Right lobe of liver (tissue), 6 donors: ENCODE measurements around the gene ABHD12. TPM values are rescaled to one million over a fixed set of nuclear protein-coding genes. Genes with fewer than 3 reads are reported as not detected.

ENCODE experiments used
- ATAC-seq, 4 donors: fragments of 200-7000 bp; cut with Tn5 transposase; one replicate each; pipeline ENCODE4 v1.9.1; 2020; ENCODE audit warnings: mild to moderate bottlenecking in 4 of 4, moderate library complexity in 4 of 4
- DNase-seq, 3 donors: peaks; one replicate each; pipeline ENCODE4 v3.0.0-alpha.2; 2020
- H3K27ac ChIP-seq, 3 donors: fragments of 200-600 bp; one replicate each; pipeline ENCODE4 v1.8.0; 2022
- H3K27me3 ChIP-seq, 2 donors: fragments of 200-600 bp; one replicate each; pipeline ENCODE4 v1.8.0; 2022
- H3K36me3 ChIP-seq, 4 donors: fragments of 200-600 bp; sonication (generic) in 1 of 4; one replicate each; pipeline versions ENCODE4 v1.5.1 to v1.8.0; 2017 to 2022; ENCODE audit warnings: control low read depth in 1 of 4
- H3K4me1 ChIP-seq, 4 donors: fragments of 200-600 bp; sonication (generic) in 1 of 4; one replicate each; pipeline versions ENCODE4 v1.5.1 to v1.8.0; 2017 to 2022; ENCODE audit warnings: control low read depth in 1 of 4
- H3K4me3 ChIP-seq, 3 donors: fragments of 200-600 bp; one replicate each; pipeline ENCODE4 v1.8.0; 2022
- H3K9me3 ChIP-seq, 4 donors: fragments of 200-600 bp; sonication (generic) in 1 of 4; one replicate each; pipeline versions ENCODE4 v1.5.1 to v1.8.0; 2017 to 2022; ENCODE audit warnings: control low read depth in 1 of 4
- CTCF ChIP-seq, 4 donors: fragments of 200-600 bp in 3 of 4; fragments of 450-650 bp in 1 of 4; IDR thresholded peaks; one replicate each; pipeline versions ENCODE4 v1.5.1 to v1.8.0; 2016 to 2022; ENCODE audit warnings: antibody characterized with exemption in 4 of 4, mild to moderate bottlenecking in 2 of 4
- POLR2A ChIP-seq: fragments of 450-650 bp; IDR thresholded peaks from one replicate; pipeline ENCODE4 v1.6.1; 2017; ENCODE audit warnings: antibody characterized with exemption, mild to moderate bottlenecking
- WGBS: methylation state at CpG from one replicate; pipeline ENCODE4 v1.1.6; 2018; ENCODE audit warnings: low coverage, low lambda C conversion rate; ENCODE audit not compliant: insufficient coverage; ENCODE audit errors: missing lambda C conversion rate; 5-methylcytosine and 5-hydroxymethylcytosine counted together
- intact Hi-C, 2 donors: fragments of 100-400 bp; cut with DNase I; formaldehyde crosslinking; loops; one replicate each; pipeline versions ENCODE4 v1.11.2 to v1.14.1; 2022
- total RNA-seq, 6 experiments: library from RNA; depleted of rRNA in 2 of 6; stranded (reverse); fragments of >200 nt in 2 of 6; fragmentation: NEBNext Ultra II Directional in 3 of 6; extraction: Animal tissue kit (Norgen Biotek cat#: 25700) in 3 of 6; gene quantifications; one replicate each; pipeline versions ENCODE4 v1.1.0 to v1.2.4, GENCODE V29; 2016 to 2023
- donor health status: DM: no; HTN: yes; CAD: no.
- donor health status: DM: no; HTN: no; CAD: no.
- donor health status: DM: no; HTN: no; CAD: no.
- donor health status: DM: no; HTN: yes; CAD: no.
- donor health status: DM: no; HTN: yes; CAD: no.

ABHD12 gene
- total RNA-seq, 6 experiments from 2014 or later, result 16.1 to 23.6 (median 18.7) TPM

GRCh38 chr20:25253606-25254275 lies 136.9 kb downstream of the ABHD12 start:
- H3K27me3 ChIP-seq, result no peaks in the 10 kb centered on the region

GRCh38 chr20:25252686-25253421 lies 137.8 kb downstream of the ABHD12 start:
- H3K36me3 ChIP-seq, result no peaks in the 10 kb centered on the region
- WGBS, result 80% methylated on average over 1 of the region's 6 CpGs
- no peak overlapping the region for H3K4me3 ChIP-seq
- H3K4me1 ChIP-seq, result peaks cover 0 to 16% (median 8%) of the 10 kb centered on the region in 4 donors
- TF ChIP-seq CTCF (IDR thresholded peaks at IDR 0.05) (no peak), POLR2A (no peak)
- ATAC-seq (no peak), DNase-seq (no peak)
- H3K9me3 ChIP-seq, result no peaks in the 10 kb centered on the region
- no peaks in the 10 kb centered on the region for H3K27me3 ChIP-seq
- intact Hi-C loops, result no loop called here
- no peak overlapping the region for H3K27ac ChIP-seq

More at GRCh38 chr20:25253606-25254275, 136.9 kb downstream of the ABHD12 start:
- H3K4me3 ChIP-seq, result no peak overlapping the region
- ATAC-seq, result no peak
- peaks cover 0 to 16% (median 7%) of the 10 kb centered on the region in 4 donors for H3K4me1 ChIP-seq
- H3K36me3 ChIP-seq, result no peaks in the 10 kb centered on the region
- intact Hi-C loops, result no loop called here
- no peaks in the 10 kb centered on the region for H3K9me3 ChIP-seq
- DNase-seq, result no peak
- TF ChIP-seq POLR2A (no peak), CTCF (IDR thresholded peaks at IDR 0.05) (no peak)
- no peak overlapping the region for H3K27ac ChIP-seq
- WGBS, result 58% methylated on average over 11 of the region's 11 CpGs

- 87% methylated on average over 3 of the region's 6 CpGs for WGBS
- intact Hi-C loops, result no loop called here
- Histone ChIP-seq H3K36me3 (no peaks in the 10 kb centered on the region), H3K27me3 (no peaks in the 10 kb centered on the region), H3K4me1 (peaks cover 0 to 16% (median 8%) of the 10 kb centered on the region in 4 donors), H3K4me3 (no peak overlapping the region), H3K27ac (no peak overlapping the region), H3K9me3 (no peaks in the 10 kb centered on the region)
- TF ChIP-seq POLR2A (no peak), CTCF (IDR thresholded peaks at IDR 0.05) (no peak)
- ATAC-seq (no peak), DNase-seq (no peak)
Observed at GRCh38 chr20:25252230-25252651, 138.4 kb downstream of the ABHD12 start.

GRCh38 chr20:25251558-25251957 lies 139.1 kb downstream of the ABHD12 start:
- H3K36me3 ChIP-seq, result no peaks in the 10 kb centered on the region
- WGBS, result 100% methylated on average over 1 of the region's 4 CpGs
- peaks cover 0 to 18% (median 7%) of the 10 kb centered on the region in 4 donors for H3K4me1 ChIP-seq
- intact Hi-C loops, result no loop called here
- no peak for ATAC-seq
- no peak for TF ChIP-seq CTCF (IDR thresholded peaks at IDR 0.05)
- TF ChIP-seq POLR2A, result no peak
- no peak for DNase-seq
- no peak overlapping the region for H3K27ac ChIP-seq
- no peaks in the 10 kb centered on the region for H3K9me3 ChIP-seq
- H3K4me3 ChIP-seq, result no peak overlapping the region
- no peaks in the 10 kb centered on the region for H3K27me3 ChIP-seq
